Middle frontal gyrus (tissue), 1 donor: ENCODE data around the gene MCM9.
"Not testable (repeated sequence)": the region's sequence is repeated elsewhere in the genome, so short reads cannot be mapped to it uniquely, and the experiment has no call there.

Source experiments
- DNase-seq: peaks from one replicate; pipeline ENCODE4 v3.0.0-alpha.2; 2015; ENCODE audit warnings: low spot score; ENCODE audit errors: extremely low spot score

Gene MCM9

GRCh38 chr6:118770835-118771234, 164.1 kb downstream of the MCM9 start:
- DNase-seq = no peak

GRCh38 chr6:118770112-118770788, 164.7 kb downstream of the MCM9 start:
- DNase-seq = no peak

- DNase-seq = no peak
These were observed 166.0 kb downstream of the MCM9 start for GRCh38 chr6:118768904-118769325.

- no peak for DNase-seq
These were observed 166.5 kb downstream of the MCM9 start for GRCh38 chr6:118768441-118768840.

GRCh38 chr6:118765316-118765715, 169.6 kb downstream of the MCM9 start:
- DNase-seq = not testable (repeated sequence)

GRCh38 chr6:118764766-118765165, 170.2 kb downstream of the MCM9 start:
- DNase-seq = no peak
